ENCODE results near the gene ITSN1. TPM values are rescaled to one million over a fixed set of nuclear protein-coding genes. Genes with fewer than 3 reads are reported as not detected.
A peak's percentile ranks its signal among the peaks of the same experiment; 100 is the strongest.
"Not testable (repeated sequence)": the region's sequence is repeated elsewhere in the genome, so short reads cannot be mapped to it uniquely, and the experiment has no call there.

ITSN1 gene
- total RNA-seq, 1 experiment from 2014 or later, result 53.0 TPM

DNA sequence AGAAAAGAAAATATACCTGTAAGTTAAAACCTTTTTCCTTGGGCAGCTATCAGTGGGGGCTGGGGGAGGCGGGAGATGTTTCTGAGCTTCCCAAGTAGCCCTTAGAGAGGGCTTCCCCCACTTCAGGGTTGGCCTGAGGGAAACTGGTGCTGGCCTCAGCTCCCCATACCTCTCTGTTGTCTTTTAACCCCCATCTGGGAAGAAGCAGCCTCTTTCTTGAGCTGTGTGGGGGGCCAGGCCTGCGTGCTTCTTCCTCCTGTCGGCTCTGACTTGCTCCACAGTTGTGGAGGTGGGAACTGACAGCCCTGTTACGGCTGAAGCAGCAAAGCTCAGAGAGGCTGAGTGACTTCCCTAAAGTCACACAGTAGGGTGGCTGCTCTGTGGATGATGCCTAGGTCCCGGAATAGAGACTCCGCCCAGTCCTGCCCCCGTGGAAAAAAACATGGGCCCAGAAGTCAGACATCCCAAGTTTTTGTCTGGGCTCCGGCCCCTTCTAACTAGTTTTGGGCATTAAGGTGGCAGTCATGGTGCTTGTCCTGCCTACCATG is 218.1 kb downstream of the ITSN1 start:
- no peak for DNase-seq (ENCODE audit: low spot score)

DNA sequence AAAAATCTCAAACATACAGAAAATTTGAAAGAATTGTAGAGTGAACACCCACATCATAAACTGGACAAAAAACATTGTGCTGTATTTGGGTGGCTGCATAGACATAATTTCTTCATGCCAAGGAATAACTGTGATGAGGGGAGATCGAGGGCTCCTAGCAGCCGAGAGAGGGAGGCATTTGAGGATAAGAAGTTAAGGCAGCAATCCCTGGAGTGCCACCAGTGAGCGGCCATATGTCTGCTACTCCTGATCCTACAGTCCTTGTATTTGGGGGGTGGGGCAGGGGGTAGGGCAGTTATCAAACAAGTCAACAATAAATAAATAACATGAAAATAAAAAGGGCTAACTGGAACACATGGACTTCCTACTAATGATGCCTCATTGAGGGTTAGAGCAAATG is 218.8 kb downstream of the ITSN1 start:
- DNase-seq (ENCODE audit: low spot score), result no peak

- DNase-seq (ENCODE audit: low spot score), result not testable (repeated sequence)
These were observed 220.9 kb downstream of the ITSN1 start for GRCh38 chr21:33863191-33863590.

- DNase-seq (ENCODE audit: low spot score), result no peak
These were observed 221.8 kb downstream of the ITSN1 start for GRCh38 chr21:33864150-33864549.

DNA sequence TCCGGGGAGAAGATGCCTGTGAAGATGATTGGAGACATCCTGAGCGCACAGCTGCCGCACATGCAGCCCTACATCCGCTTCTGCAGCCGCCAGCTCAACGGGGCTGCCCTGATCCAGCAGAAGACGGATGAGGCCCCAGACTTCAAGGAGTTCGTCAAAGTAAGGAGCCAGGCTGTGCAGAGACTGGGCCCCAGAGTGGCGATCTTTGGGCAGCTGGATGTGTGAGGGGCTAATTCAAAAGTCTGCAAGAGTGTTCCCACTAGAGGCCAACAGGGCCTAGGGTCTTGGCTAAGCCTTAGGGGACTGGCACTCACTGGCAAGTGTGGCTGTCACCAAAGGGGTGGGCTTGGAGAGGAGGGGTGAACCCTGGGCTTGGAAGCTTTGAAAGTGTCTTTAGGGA is 222.9 kb downstream of the ITSN1 start:
- no peak for DNase-seq (ENCODE audit: low spot score)

- no peak for DNase-seq (ENCODE audit: low spot score)
These were observed 223.8 kb downstream of the ITSN1 start for GRCh38 chr21:33865996-33866575.

- DNase-seq (ENCODE audit: low spot score), result peak; percentile 14
These were observed 224.5 kb downstream of the ITSN1 start for GRCh38 chr21:33866826-33867225.

- not testable (repeated sequence) for DNase-seq (ENCODE audit: low spot score)
These were observed 225.6 kb downstream of the ITSN1 start for GRCh38 chr21:33867868-33868267.

- no peak for DNase-seq (ENCODE audit: low spot score)
These were observed 227.6 kb downstream of the ITSN1 start for GRCh38 chr21:33869873-33870272.

- DNase-seq (ENCODE audit: low spot score), result no peak
These were observed 228.5 kb downstream of the ITSN1 start for GRCh38 chr21:33870768-33871167.

DNA sequence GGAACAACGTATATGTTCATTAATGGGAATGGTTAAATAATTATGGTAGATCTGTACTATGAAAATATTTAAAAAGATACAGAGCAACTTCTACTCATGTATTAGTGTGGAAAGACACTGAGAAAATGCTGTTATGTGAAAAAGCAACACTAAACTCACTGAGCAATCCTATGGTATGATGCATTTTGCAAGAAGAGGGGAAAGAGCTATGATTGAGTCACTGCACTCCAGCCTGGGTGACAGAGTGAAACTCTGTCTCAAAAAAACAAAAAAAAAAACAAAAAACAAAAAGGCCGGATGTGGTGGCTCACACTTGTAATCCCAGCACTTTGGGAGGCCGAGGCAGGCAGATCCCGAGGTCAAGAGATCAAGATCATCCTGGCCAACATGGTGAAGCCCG is 228.9 kb downstream of the ITSN1 start:
- no peak for DNase-seq (ENCODE audit: low spot score)

DNA sequence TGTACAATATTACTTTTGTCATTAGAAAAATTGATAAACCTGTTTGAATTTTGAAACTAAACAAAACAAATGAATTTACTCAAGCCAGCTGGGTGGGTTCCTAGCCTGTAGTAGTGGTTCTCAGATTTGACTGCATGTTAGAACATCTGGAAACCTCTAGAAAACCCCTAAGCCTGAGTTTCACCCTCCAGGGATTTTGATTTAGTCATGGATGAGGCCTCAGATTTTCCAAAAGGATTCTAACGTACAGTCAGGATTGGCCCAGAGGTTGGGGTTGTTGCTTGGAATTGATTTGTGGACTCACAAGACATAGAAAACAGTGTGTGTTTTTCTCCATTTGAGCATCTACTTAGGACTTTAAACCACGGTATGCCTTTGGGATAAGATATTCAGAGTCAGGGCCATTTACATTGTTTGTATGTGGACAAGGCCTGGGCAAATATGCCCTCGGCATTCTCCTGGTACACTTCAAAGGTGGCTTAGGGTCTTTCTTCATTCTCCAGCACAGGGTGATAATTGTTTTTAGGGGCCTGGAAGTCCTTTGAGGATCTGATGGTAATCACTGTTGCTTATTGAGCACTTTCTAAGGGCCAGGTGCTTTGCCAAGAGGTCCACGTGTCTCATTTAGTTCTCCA is 230.7 kb downstream of the ITSN1 start:
- DNase-seq (ENCODE audit: low spot score), result no peak

DNA sequence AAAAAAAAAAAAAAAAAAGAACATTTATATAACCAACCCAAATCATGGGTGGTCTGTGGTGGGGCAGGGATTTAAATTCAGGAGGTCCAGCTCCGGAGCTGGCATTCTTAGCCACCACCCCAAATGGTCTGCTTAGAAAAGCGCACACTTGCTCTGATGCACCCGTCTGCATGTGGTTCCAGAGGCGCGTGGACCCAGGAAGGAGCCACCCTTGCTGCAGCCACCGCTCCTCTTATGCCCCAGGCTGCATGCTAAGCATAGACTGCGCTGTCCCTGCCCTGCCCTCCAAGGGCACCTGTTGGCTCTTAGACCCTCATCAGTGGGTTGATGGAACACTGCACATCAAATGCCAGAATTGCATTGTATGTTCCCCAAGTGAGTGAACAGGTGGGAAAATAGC is 231.9 kb downstream of the ITSN1 start:
- no peak for DNase-seq (ENCODE audit: low spot score)

DNA sequence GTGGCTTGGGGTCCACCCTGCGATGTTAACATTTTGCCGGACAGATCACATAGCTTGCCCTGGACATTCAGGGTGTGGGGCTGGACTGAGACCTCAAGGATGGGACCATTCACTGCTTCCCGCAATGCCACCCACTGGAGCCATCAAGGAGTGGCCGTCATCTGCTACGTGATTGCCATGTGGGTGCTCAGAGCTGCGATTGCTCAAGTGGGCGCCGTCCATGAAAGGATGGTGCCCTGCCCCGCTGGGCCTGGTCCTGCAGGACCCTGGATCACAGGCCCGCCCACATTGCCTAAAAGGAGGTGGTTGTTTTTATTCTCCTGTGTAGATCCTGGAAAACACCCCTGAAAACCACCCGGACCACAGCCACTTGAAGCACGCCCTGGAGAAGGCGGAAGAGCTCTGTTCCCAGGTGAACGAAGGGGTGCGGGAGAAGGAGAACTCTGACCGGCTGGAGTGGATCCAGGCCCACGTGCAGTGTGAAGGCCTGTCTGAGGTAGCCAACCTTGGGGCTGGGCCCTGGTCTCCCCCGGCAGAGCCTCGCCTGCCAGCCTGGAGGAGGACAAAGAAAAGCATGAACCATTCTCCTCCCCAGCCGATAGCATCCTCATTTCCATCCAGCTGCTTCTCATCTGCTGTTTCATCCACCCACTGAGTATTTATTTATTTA is 232.9 kb downstream of the ITSN1 start:
- no peak for DNase-seq (ENCODE audit: low spot score)

GRCh38 chr21:33878824-33879223 is 236.5 kb downstream of the ITSN1 start:
- DNase-seq (ENCODE audit: low spot score), result no peak

DNA sequence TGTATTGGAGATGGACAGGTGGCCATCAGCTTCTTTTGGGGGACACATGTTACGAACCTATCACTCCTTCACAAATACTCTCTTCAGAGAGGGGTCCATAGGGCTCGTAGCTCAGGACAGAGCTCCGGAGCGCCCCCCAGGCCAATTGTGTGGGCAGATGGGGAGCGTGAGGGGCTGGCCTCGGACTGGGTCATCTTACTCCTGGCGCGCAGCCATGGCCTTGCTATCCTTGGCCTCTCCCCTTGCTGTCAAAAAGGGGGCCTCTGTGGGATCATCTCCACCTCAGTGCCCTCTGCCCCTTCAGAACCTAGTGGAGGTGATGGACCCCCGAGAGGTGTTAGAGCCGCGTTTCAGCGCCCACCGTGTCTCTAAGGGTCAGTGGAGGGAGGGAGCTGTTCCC is 238.3 kb downstream of the ITSN1 start:
- no peak for DNase-seq (ENCODE audit: low spot score)

DNA sequence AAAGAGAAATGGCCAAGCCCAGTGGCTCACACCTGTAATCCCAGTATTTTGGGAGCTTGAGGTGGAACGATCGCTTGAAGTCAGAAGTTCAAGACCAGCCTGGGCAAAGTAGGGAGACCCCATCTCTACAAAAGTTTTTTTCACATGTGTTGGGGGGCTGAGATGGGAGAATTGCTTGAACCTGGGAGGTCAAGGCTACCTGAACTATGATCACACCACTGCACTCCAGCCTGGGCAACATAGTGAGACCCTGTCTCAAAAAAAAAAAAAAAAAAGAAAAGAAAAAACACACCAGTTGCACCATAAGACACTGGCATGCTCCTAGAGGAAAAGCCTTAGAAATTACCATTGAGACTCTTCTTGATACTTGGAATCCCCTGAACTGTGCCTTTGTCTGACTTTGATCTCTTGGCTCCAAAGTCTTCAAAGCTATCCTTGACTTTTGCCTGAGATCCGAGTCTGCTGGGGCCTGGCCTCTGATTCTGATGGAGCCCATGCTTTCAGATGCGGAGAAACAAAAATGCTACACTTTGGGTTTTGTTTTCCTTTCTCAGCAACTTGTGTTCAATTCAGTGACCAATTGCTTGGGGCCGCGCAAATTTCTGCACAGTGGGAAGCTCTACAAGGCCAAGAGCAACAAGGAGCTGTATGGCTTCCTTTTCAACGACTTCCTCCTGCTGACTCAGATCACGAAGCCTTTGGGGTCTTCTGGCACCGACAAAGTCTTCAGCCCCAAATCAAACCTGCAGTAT is 239.6 kb downstream of the ITSN1 start:
- no peak for DNase-seq (ENCODE audit: low spot score)

GRCh38 chr21:33883118-33883517 is 240.8 kb downstream of the ITSN1 start:
- no peak for DNase-seq (ENCODE audit: low spot score)

DNA sequence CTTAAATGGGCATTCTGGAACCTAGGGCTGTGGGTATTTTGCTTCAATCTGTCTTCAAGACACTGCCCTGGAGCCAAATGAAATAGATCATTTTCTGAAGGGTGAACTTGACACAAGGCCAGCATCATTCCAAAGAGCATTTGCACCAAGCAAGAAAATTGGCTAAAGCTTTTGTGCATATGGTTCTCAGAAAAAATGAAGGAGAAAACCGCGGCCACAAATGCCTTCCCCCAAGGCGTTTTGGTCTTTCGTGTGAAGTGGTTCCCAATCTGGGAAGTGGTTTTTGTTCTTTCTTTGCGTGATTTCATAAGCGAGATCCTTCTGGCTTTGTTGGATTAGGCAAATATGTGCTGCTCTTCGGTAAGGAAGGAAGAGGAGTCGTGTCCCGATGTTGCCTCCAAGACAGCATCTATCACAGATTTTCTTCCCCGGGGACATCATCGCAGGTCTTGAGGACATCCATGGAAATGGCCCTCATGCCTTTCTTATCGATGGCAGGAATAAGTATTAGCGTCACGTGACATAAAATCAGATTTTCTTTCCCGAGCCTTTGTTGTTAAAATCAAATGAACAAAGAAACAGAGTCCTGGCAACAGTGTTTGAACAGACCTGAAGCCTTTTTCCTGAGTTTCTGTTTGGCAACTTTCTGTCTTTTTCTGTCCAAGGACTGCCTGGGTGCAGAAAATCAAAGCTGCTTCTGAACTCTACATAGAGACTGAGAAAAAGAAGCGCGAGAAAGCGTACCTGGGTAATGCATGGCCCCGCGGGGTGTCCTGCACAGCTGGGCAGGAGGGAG is 242.3 kb downstream of the ITSN1 start:
- DNase-seq (ENCODE audit: low spot score), result no peak

DNA sequence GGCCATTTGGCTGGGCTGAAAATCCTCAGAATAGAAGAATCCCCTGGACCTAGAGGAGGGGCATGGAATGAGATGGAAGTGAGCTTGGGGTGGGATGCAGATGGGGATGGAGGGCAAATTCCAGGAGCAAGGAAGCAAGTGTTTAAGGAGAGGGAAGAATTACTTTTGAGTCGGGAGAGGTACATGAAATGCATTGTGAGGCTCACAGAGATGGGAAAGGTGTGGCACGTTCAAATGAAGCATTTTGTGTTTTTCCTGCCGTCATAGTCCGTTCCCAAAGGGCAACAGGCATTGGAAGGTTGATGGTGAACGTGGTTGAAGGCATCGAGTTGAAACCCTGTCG is 242.8 kb downstream of the ITSN1 start:
- no peak for DNase-seq (ENCODE audit: low spot score)

GRCh38 chr21:33886321-33886720 is 244.0 kb downstream of the ITSN1 start:
- no peak for DNase-seq (ENCODE audit: low spot score)

GRCh38 chr21:33890187-33890586 is 247.9 kb downstream of the ITSN1 start:
- no peak for DNase-seq (ENCODE audit: low spot score)
